H1 (cell line): ENCODE results near the gene DIS3L. TPM values are rescaled to one million over a fixed set of nuclear protein-coding genes. Genes with fewer than 3 reads are reported as not detected.

Experiments
- CTCF ChIA-PET: fragments of 300-600 bp; sonication (Branson Sonifier 250); formaldehyde crosslinking; loops from one replicate; lab custom pipeline; 2021; ENCODE audit not compliant: partially characterized antibody; lab: Charles Lee
- POLR2A ChIA-PET: fragments of 300-600 bp; sonication (Branson Sonifier 250); formaldehyde crosslinking; loops from one replicate; lab custom pipeline; 2021; ENCODE audit warnings: inconsistent platforms; ENCODE audit not compliant: partially characterized antibody; lab: Charles Lee
- DNase-seq, 2 experiments: peaks; one replicate each; pipeline versions ENCODE4 v3.0.0 to v3.0.0-alpha.2; 2010 to 2022; ENCODE audit warnings: low spot score in 2 of 2, low read depth in 1 of 2, mixed read lengths in 1 of 2
- FAIRE-seq: peaks from 2 replicates; lab custom pipeline; 2011; peaks lifted over from hg19 to GRCh38; lab: Jason Lieb, UNC
- H2AFZ ChIP-seq: 2 replicates; pipeline ENCODE4 v1.8.1; 2012; ENCODE audit warnings: low read length, inconsistent platforms
- H2AK5ac ChIP-seq: 2 replicates; pipeline ENCODE4 v1.6.1; 2013; ENCODE audit warnings: low read depth, low read length
- H2BK120ac ChIP-seq: replicated peaks from 2 replicates; pipeline ENCODE3; 2013; ENCODE audit warnings: low read depth, low read length, inconsistent platforms
- H2BK12ac ChIP-seq: 2 replicates; pipeline ENCODE4 v1.6.1; 2013; ENCODE audit warnings: low read depth, low read length
- H2BK15ac ChIP-seq: 2 replicates; pipeline ENCODE4 v1.6.1; 2013; ENCODE audit warnings: low read length
- H2BK20ac ChIP-seq: 2 replicates; pipeline ENCODE4 v1.6.1; 2013; ENCODE audit warnings: low read length
- H2BK5ac ChIP-seq: 2 replicates; pipeline ENCODE4 v1.6.1; 2013; ENCODE audit warnings: low read depth, low read length
- H3K14ac ChIP-seq: 2 replicates; pipeline ENCODE4 v1.6.1; 2013; ENCODE audit warnings: inconsistent platforms; ENCODE audit not compliant: insufficient read length
- H3K18ac ChIP-seq: 2 replicates; pipeline ENCODE4 v1.6.1; 2013; ENCODE audit warnings: low read length; ENCODE audit errors: extremely low read depth
- H3K23ac ChIP-seq: 2 replicates; pipeline ENCODE4 v1.6.1; 2013; ENCODE audit warnings: inconsistent platforms; ENCODE audit not compliant: insufficient read length
- H3K23me2 ChIP-seq: 2 replicates; pipeline ENCODE4 v1.6.1; 2013; ENCODE audit warnings: low read depth, low read length
- H3K27ac ChIP-seq: 2 replicates; pipeline ENCODE4 v1.6.1; 2011; ENCODE audit warnings: low read depth, low read length, inconsistent platforms
- H3K27me3 ChIP-seq, 4 experiments: replicated peaks in 1 of 4; 1 replicate in 1 of 4; 2 replicates in 3 of 4; pipeline versions ENCODE4 v1.6.1 to v1.8.1; 2011 to 2013; ENCODE audit warnings: low read length in 3 of 4, mild to moderate bottlenecking in 3 of 4, inconsistent platforms in 2 of 4, mixed read lengths in 2 of 4, moderate library complexity in 1 of 4; ENCODE audit not compliant: control insufficient read depth in 3 of 4, insufficient read depth in 3 of 4; ENCODE audit errors: extremely low read depth in 1 of 4
- H3K36me3 ChIP-seq, 4 experiments: 2 replicates each; pipeline versions ENCODE4 v1.6.1 to v1.8.1; 2011 to 2013; ENCODE audit warnings: mild to moderate bottlenecking in 4 of 4, low read length in 3 of 4, moderate library complexity in 2 of 4, control low read depth in 1 of 4, inconsistent platforms in 1 of 4; ENCODE audit not compliant: insufficient read depth in 4 of 4, control insufficient read depth in 2 of 4
- H3K4ac ChIP-seq: replicated peaks from 2 replicates; pipeline ENCODE3; 2013; ENCODE audit warnings: low read length, low read depth, mixed read lengths, inconsistent platforms; ENCODE audit not compliant: insufficient read length
- H3K4me1 ChIP-seq, 4 experiments: replicated peaks in 1 of 4; 1 replicate in 1 of 4; 2 replicates in 3 of 4; pipeline versions ENCODE4 v1.6.1 to v1.8.1; 2011 to 2013; ENCODE audit warnings: low read length in 3 of 4, inconsistent platforms in 2 of 4, mixed read lengths in 1 of 4; ENCODE audit not compliant: insufficient read depth in 4 of 4, control insufficient read depth in 3 of 4
- H3K4me2 ChIP-seq, 2 experiments: 2 replicates each; pipeline versions ENCODE4 v1.6.1 to v1.8.1; 2011 to 2013; ENCODE audit warnings: low read depth in 2 of 2, low read length in 2 of 2, control low read depth in 1 of 2, inconsistent platforms in 1 of 2, mild to moderate bottlenecking in 1 of 2; ENCODE audit not compliant: insufficient read depth in 1 of 2
- H3K4me3 ChIP-seq, 4 experiments: fragments of 200-600, 300-600 bp in 1 of 4; sonication (generic), shearing (Covaris generic), sonication (Bioruptor Twin) in 1 of 4; 2 replicates each; pipeline versions ENCODE4 v1.5.1 to v1.8.1; 2011 to 2016; ENCODE audit warnings: low read length in 4 of 4, low read depth in 3 of 4, control low read depth in 2 of 4, inconsistent platforms in 2 of 4, mild to moderate bottlenecking in 2 of 4, mixed read lengths in 1 of 4, moderate library complexity in 1 of 4; ENCODE audit not compliant: insufficient read depth in 2 of 4; ENCODE audit errors: extremely low read depth in 1 of 4
- H3K56ac ChIP-seq: replicated peaks from 2 replicates; pipeline ENCODE3; 2013; ENCODE audit warnings: low read depth, mild to moderate bottlenecking, mixed read lengths, low read length, inconsistent platforms; ENCODE audit not compliant: insufficient read length
- H3K79me1 ChIP-seq: 2 replicates; pipeline ENCODE4 v1.6.1; 2013; ENCODE audit warnings: low read depth, low read length, control low read depth
- H3K79me2 ChIP-seq, 2 experiments: 2 replicates each; pipeline versions ENCODE4 v1.6.1 to v1.8.1; 2012 to 2013; ENCODE audit warnings: low read length in 2 of 2, mild to moderate bottlenecking in 2 of 2, inconsistent platforms in 1 of 2; ENCODE audit not compliant: insufficient read depth in 2 of 2, control insufficient read depth in 1 of 2
- H3K9ac ChIP-seq, 4 experiments: replicated peaks in 1 of 4; 1 replicate in 1 of 4; 2 replicates in 3 of 4; pipeline versions ENCODE4 v1.6.1 to v1.8.1; 2011 to 2013; ENCODE audit warnings: low read depth in 3 of 4, low read length in 3 of 4, control low read depth in 2 of 4, mild to moderate bottlenecking in 2 of 4, moderate library complexity in 2 of 4, inconsistent platforms in 1 of 4; ENCODE audit errors: extremely low read depth in 1 of 4
- H3K9me3 ChIP-seq, 2 experiments: 2 replicates each; pipeline versions ENCODE4 v1.6.1 to v1.8.1; 2012 to 2013; ENCODE audit warnings: mild to moderate bottlenecking in 2 of 2, moderate library complexity in 2 of 2, control low read depth in 1 of 2, inconsistent platforms in 1 of 2, low read depth in 1 of 2, low read length in 1 of 2, mixed read lengths in 1 of 2; ENCODE audit not compliant: insufficient read depth in 2 of 2
- H4K20me1 ChIP-seq, 2 experiments: replicated peaks in 1 of 2; 2 replicates each; pipeline versions ENCODE3 to v1.8.1; 2011 to 2013; ENCODE audit warnings: inconsistent platforms in 2 of 2, low read length in 2 of 2, mild to moderate bottlenecking in 1 of 2; ENCODE audit not compliant: insufficient read depth in 2 of 2, control insufficient read depth in 1 of 2
- H4K5ac ChIP-seq: 2 replicates; pipeline ENCODE4 v1.6.1; 2013; ENCODE audit warnings: low read length, low read depth, mixed read lengths, inconsistent platforms; ENCODE audit not compliant: insufficient read length
- H4K8ac ChIP-seq: 2 replicates; pipeline ENCODE4 v1.8.0; 2013; ENCODE audit warnings: mild to moderate bottlenecking, moderate library complexity, low read length, inconsistent platforms; ENCODE audit not compliant: insufficient read depth; ENCODE audit errors: extremely low read depth
- H4K91ac ChIP-seq: replicated peaks from 2 replicates; pipeline ENCODE3; 2013; ENCODE audit warnings: low read length, mixed read lengths, inconsistent platforms; ENCODE audit not compliant: insufficient read length
- BCL11A ChIP-seq, 2 experiments: IDR thresholded peaks; one replicate each; pipeline ENCODE4 v1.6.1; 2011; ENCODE audit warnings: low read depth in 2 of 2, low read length in 2 of 2, mild to moderate bottlenecking in 2 of 2
- BRCA1 ChIP-seq: IDR thresholded peaks from 2 replicates; pipeline ENCODE4 v1.6.1; 2012; ENCODE audit warnings: low read depth, low read length, improper control_type of control experiment
- EZH2 ChIP-seq: fragments of 200-600 bp; sonication (generic); IDR thresholded peaks from 2 replicates; pipeline ENCODE4 v1.7.1; 2012; ENCODE audit warnings: low read depth, mild to moderate bottlenecking, moderate library complexity, low read length, inconsistent platforms; ENCODE audit not compliant: severe bottlenecking
- KDM1A ChIP-seq: fragments of 200-600, 300-600 bp; sonication (generic); IDR thresholded peaks from 2 replicates; pipeline ENCODE4 v1.7.1; 2016; ENCODE audit warnings: mild to moderate bottlenecking, low read length, borderline replicate concordance
- KDM4A ChIP-seq: IDR thresholded peaks from one replicate; pipeline ENCODE4 v1.7.1; 2012; ENCODE audit warnings: low read depth, mild to moderate bottlenecking, moderate library complexity, low read length, inconsistent platforms; ENCODE audit not compliant: severe bottlenecking
- MAFK ChIP-seq: IDR thresholded peaks from 2 replicates; pipeline ENCODE4 v1.6.1; 2012; ENCODE audit warnings: low read depth, mild to moderate bottlenecking, improper control_type of control experiment, low read length
- PHF8 ChIP-seq: fragments of 200-600 bp; sonication (generic); conservative IDR thresholded peaks from 2 replicates; pipeline ENCODE4 v1.7.1; 2012; ENCODE audit warnings: low read depth, mild to moderate bottlenecking, inconsistent platforms, low read length, moderate library complexity
- SIN3A ChIP-seq, 2 experiments: IDR thresholded peaks in 1 of 2; conservative IDR thresholded peaks in 1 of 2; 2 replicates each; pipeline ENCODE4 v1.6.1; 2011 to 2012; ENCODE audit warnings: low read length in 2 of 2, improper control_type of control experiment in 1 of 2, low read depth in 1 of 2, mild to moderate bottlenecking in 1 of 2
- SP4 ChIP-seq: IDR thresholded peaks from 2 replicates; pipeline ENCODE4 v1.6.1; 2012; ENCODE audit warnings: low read length, inconsistent platforms
- SUZ12 ChIP-seq: fragments of 200-600 bp; sonication (generic); IDR thresholded peaks from 2 replicates; pipeline ENCODE4 v1.6.1; 2012; ENCODE audit warnings: mild to moderate bottlenecking, inconsistent platforms, low read length, moderate library complexity, mixed read lengths
- TAF7 ChIP-seq: optimal IDR thresholded peaks from 2 replicates; pipeline ENCODE3; 2011; ENCODE audit warnings: low read depth, mild to moderate bottlenecking, inconsistent platforms, low read length, moderate library complexity, borderline replicate concordance
- WGBS, 2 experiments: shearing (Covaris generic) in 1 of 2; methylation state at CpG; one replicate each; pipeline versions ENCODE4 v1.1.6 to v1.1.7; 2013 to 2015; ENCODE audit warnings: low lambda C conversion rate in 2 of 2, mixed read lengths in 2 of 2, inconsistent platforms in 1 of 2, low coverage in 1 of 2, missing lambda C conversion rate in 1 of 2; ENCODE audit not compliant: insufficient replicate concordance in 2 of 2, insufficient coverage in 1 of 2, insufficient read length in 1 of 2; ENCODE audit errors: extremely low coverage in 1 of 2, missing lambda C conversion rate in 1 of 2; 5-methylcytosine and 5-hydroxymethylcytosine counted together
- polyA plus RNA-seq, 7 experiments: library from polyadenylated mRNA; depleted of rRNA in 3 of 7; stranded (reverse) in 5 of 7; unstranded in 2 of 7; fragments of >200 nt in 5 of 7; fragments of 200-250 nt in 2 of 7; gene quantifications; 1 replicate in 5 of 7; 2 replicates in 1 of 7; 4 replicates in 1 of 7; pipeline versions ENCODE4 v1.2.1 to v1.2.3, GENCODE V29; 2011 to 2013; ENCODE audit warnings: missing spikeins in 2 of 7, mixed read lengths in 2 of 7
- total RNA-seq: library from RNA; stranded (reverse); fragmentation: NEBNext Ultra II Directional; extraction: Animal tissue kit (Norgen Biotek cat#: 25700); gene quantifications from 2 replicates; pipeline ENCODE4 v1.2.1, GENCODE V29; 2021

DIS3L gene
- total and polyA plus RNA-seq, 2 of the 8 experiments (the other 6 are each of a cell fraction or from before 2014, with no cell fraction given): 8.7 to 25.0 TPM

GRCh38 chr15:66251065-66251789 lies 42.1 kb upstream of the DIS3L start:
- Histone ChIP-seq H4K8ac (no peak overlapping the region), H4K20me1 (no peaks in the 10 kb centered on the region), H3K79me2 (no peaks in the 10 kb centered on the region), H3K4me2 (peak overlapping the region; percentile 86 to 96), H4K5ac (no peak overlapping the region), H3K79me1 (no peaks in the 10 kb centered on the region), H2BK15ac (peak overlapping the region; percentile 31; the same call in 1 of the 2 replicates), H2AK5ac (no peak overlapping the region), H4K91ac (no peak overlapping the region), H2BK20ac (peak overlapping the region; percentile 66; the same call in 1 of the 2 replicates), H3K56ac (no peak overlapping the region), H3K14ac (no peak overlapping the region), H3K9me3 (no peaks in the 10 kb centered on the region), H2BK120ac (no peak overlapping the region), H3K27me3 (peaks cover 20 to 56% (median 49%) of the 10 kb centered on the region in 4 experiments), H3K23me2 (peaks cover 23% of the 10 kb centered on the region), H2BK5ac (no peak overlapping the region), H2BK12ac (peak overlapping the region; percentile 19; the same call in 1 of the 2 replicates), H3K4me1 (peaks cover 13 to 24% (median 14%) of the 10 kb centered on the region in 4 experiments), H3K27ac (no peak overlapping the region), H3K4ac (no peak overlapping the region), H3K4me3 (peak overlapping the region; percentile 27 to 88 (median 48); a peak in 5 of 8 replicates), H2AFZ (peak overlapping the region; percentile 54; the same call in 1 of the 2 replicates), H3K9ac (no peak overlapping the region), H3K23ac (no peak overlapping the region), H3K36me3 (no peaks in the 10 kb centered on the region), H3K18ac (no peak overlapping the region)
- no peak for FAIRE-seq
- POLR2A ChIA-PET: interaction anchor here (0.7 to 1.4 kb wide), 4 partner anchors 8 to 254 kb away, joined by 3 read pairs; partner anchors contain the start of genes DIS3L, RPL4 and ZWILCH
- CTCF ChIA-PET: interaction anchor here (0.5 to 5.9 kb wide), 13 partner anchors 9 to 593 kb away, joined by 3 to 31 read pairs (median 5); no protein-coding TSS in a partner anchor
- peak in 1 of 2 experiments; percentile 63 for DNase-seq
- WGBS, 2 experiments: 24% methylated on average over 10 of the region's 10 CpGs; no CpG with 5 or more reads in 1 of the 2 experiments
- TF ChIP-seq EZH2 (no peak), BRCA1 (no peak), SP4 (peak; percentile 40; the same call in 1 of the 2 replicates), KDM1A (0 out of 2 replicates have a peak, but pooled peaks have one; percentile 28), PHF8 (no peak), TAF7 (no peak), BCL11A (IDR thresholded peaks at IDR 0.05; ENCODE audit: low read depth in 2 of 2, low read length in 2 of 2) (no peak), MAFK (no peak), SUZ12 (peak; percentile 68; the same call in 1 of the 2 replicates), SIN3A (conservative IDR thresholded peaks at IDR 0.05 in 1 of 2, IDR thresholded peaks at IDR 0.05 in 1 of 2; ENCODE audit: low read depth in 1 of 2, low read length in 2 of 2) (no peak), KDM4A (peak; percentile 2)
